HG03354 (cell line): ENCODE data around the gene EYA2.

Experiments
- ATAC-seq: cut with Tn5 transposase; IDR thresholded peaks from one replicate; pipeline ENCODE4 v1.9.1; 2021; ENCODE audit warnings: mild to moderate bottlenecking; ENCODE audit not compliant: unreplicated experiment, poor library complexity, severe bottlenecking

Gene EYA2

GRCh38 chr20:47122560-47122959 lies 227.9 kb downstream of the EYA2 start:
- no peak for ATAC-seq

- ATAC-seq, result no peak
These were observed 229.6 kb downstream of the EYA2 start for GRCh38 chr20:47124181-47124717.

- no peak for ATAC-seq
These were observed 230.8 kb downstream of the EYA2 start for GRCh38 chr20:47125508-47125757.

GRCh38 chr20:47125758-47126591 lies 231.3 kb downstream of the EYA2 start:
- ATAC-seq, result no peak

GRCh38 chr20:47126709-47127108 lies 232.1 kb downstream of the EYA2 start:
- ATAC-seq, result no peak

- ATAC-seq, result no peak
These were observed 232.9 kb downstream of the EYA2 start for GRCh38 chr20:47127546-47127945.

GRCh38 chr20:47127999-47128398 lies 233.4 kb downstream of the EYA2 start:
- ATAC-seq, result no peak

- ATAC-seq, result no peak
These were observed 234.7 kb downstream of the EYA2 start for GRCh38 chr20:47129306-47129705.

GRCh38 chr20:47133809-47134456 lies 239.3 kb downstream of the EYA2 start:
- no peak for ATAC-seq

- ATAC-seq, result no peak
These were observed 242.1 kb downstream of the EYA2 start for GRCh38 chr20:47136782-47137181.

GRCh38 chr20:47137231-47137870 lies 242.7 kb downstream of the EYA2 start:
- no peak for ATAC-seq

GRCh38 chr20:47139934-47140535 lies 245.4 kb downstream of the EYA2 start:
- ATAC-seq, result no peak

GRCh38 chr20:47141350-47141921 lies 246.8 kb downstream of the EYA2 start:
- no peak for ATAC-seq

GRCh38 chr20:47141941-47142773 lies 247.5 kb downstream of the EYA2 start:
- ATAC-seq, result no peak

- ATAC-seq, result no peak
These were observed 248.1 kb downstream of the EYA2 start for GRCh38 chr20:47142774-47143170.

GRCh38 chr20:47143657-47144056 lies 249.0 kb downstream of the EYA2 start:
- no peak for ATAC-seq

GRCh38 chr20:47144463-47144862 lies 249.8 kb downstream of the EYA2 start:
- ATAC-seq, result no peak

- no peak for ATAC-seq
These were observed 252.0 kb downstream of the EYA2 start for GRCh38 chr20:47146686-47147085.

- ATAC-seq, result no peak
These were observed 253.4 kb downstream of the EYA2 start for GRCh38 chr20:47148059-47148458.
